ENCODE results near the gene UBE2H. TPM values are rescaled to one million over a fixed set of nuclear protein-coding genes. Genes with fewer than 3 reads are reported as not detected.

Gene UBE2H
- total and polyA plus RNA-seq, 2 donors (not counting 1 experiment from before 2014, with no cell fraction given) = 23.3 to 54.1 TPM

- peaks cover 4% of the 10 kb centered on the region for H3K27me3 Mint-ChIP-seq
- peak; percentile 52 for DNase-seq
- Histone ChIP-seq H3K27ac (ENCODE audit: low read length in 2 of 2) (no peak overlapping the region), H3K27me3 (replicated peaks in 1 of 4; ENCODE audit: control extremely low read depth in 1 of 4, control insufficient read depth in 3 of 4, insufficient read depth in 4 of 4, low read length in 3 of 4) (no peaks in the 10 kb centered on the region), H4K20me1 (ENCODE audit: control insufficient read depth, insufficient read depth, low read length, poor library complexity, severe bottlenecking) (no peaks in the 10 kb centered on the region), H3K4me1 (ENCODE audit: control insufficient read depth in 2 of 2, insufficient read depth in 2 of 2, low read length in 2 of 2) (peaks cover 9 to 13% of the 10 kb centered on the region in 2 donors), H3K4me2 (replicated peaks; ENCODE audit: low read depth, low read length, poor library complexity, severe bottlenecking) (peak overlapping the region; percentile 40), H3K9me3 (ENCODE audit: control extremely low read depth in 1 of 3, control insufficient read depth in 2 of 3, insufficient read depth in 1 of 3, low read length in 2 of 3) (no peaks in the 10 kb centered on the region), H2AFZ (ENCODE audit: insufficient read depth, low read depth, low read length, poor library complexity, severe bottlenecking) (peak overlapping the region; percentile 46), H3K9ac (ENCODE audit: low read length) (no peak overlapping the region), H3K4me3 (ENCODE audit: control extremely low read depth in 1 of 5, extremely low read depth in 1 of 5, insufficient read depth in 1 of 5, low read depth in 2 of 5, low read length in 4 of 5) (no peak overlapping the region), H3K36me3 (replicated peaks in 1 of 2; ENCODE audit: control extremely low read depth in 1 of 2, control insufficient read depth in 1 of 2, extremely low read depth in 1 of 2, insufficient read depth in 2 of 2, low read length in 1 of 2) (no peaks in the 10 kb centered on the region), H3K79me2 (ENCODE audit: control insufficient read depth, insufficient read depth, low read length) (no peaks in the 10 kb centered on the region)
- CTCF ChIA-PET = interaction anchor here (0.6 kb wide), 1 partner anchor 17 kb away, joined by 3 read pairs; no protein-coding TSS in a partner anchor
- H3K4me1 Mint-ChIP-seq = peaks cover 9% of the 10 kb centered on the region
- H3K4me3 Mint-ChIP-seq = no peak overlapping the region
- POLR2A ChIA-PET = no interaction called here
- H3K9me3 Mint-ChIP-seq (ENCODE audit: insufficient read depth) = no peaks in the 10 kb centered on the region
- intact Hi-C loops (cut with micrococcal nuclease) = no loop called here
- TF ChIP-seq CTCF (IDR thresholded peaks at IDR 0.05) = no peak
- no peak for TF ChIP-seq EZH2 (IDR thresholded peaks at IDR 0.05; ENCODE audit: borderline replicate concordance, insufficient read depth, low read depth, low read length, poor library complexity, severe bottlenecking)
- ATAC-seq (ENCODE audit: low read depth) = peak; percentile 28
- no peak overlapping the region for H3K27ac Mint-ChIP-seq
- 41% methylated on average over 8 of the region's 8 CpGs for whole genome bisulfite sequencing (ENCODE audit: insufficient coverage)
Observed at GRCh38 chr7:129990403-129991192, 37.8 kb upstream of the UBE2H start.

- no peak overlapping the region for H3K27ac ChIP-seq (ENCODE audit: low read length in 2 of 2)
- Mint-ChIP-seq H3K27ac (no peak overlapping the region), H3K27me3 (peaks cover 4% of the 10 kb centered on the region), H3K9me3 (ENCODE audit: insufficient read depth) (no peaks in the 10 kb centered on the region), H3K4me1 (peaks cover 9% of the 10 kb centered on the region), H3K4me3 (no peak overlapping the region)
- DNase-seq (no peak), ATAC-seq (ENCODE audit: low read depth) (no peak)
- peaks cover 9 to 13% of the 10 kb centered on the region in 2 donors for H3K4me1 ChIP-seq (ENCODE audit: control insufficient read depth in 2 of 2, insufficient read depth in 2 of 2, low read length in 2 of 2)
- no peaks in the 10 kb centered on the region for H3K36me3 ChIP-seq (replicated peaks in 1 of 2; ENCODE audit: control extremely low read depth in 1 of 2, control insufficient read depth in 1 of 2, extremely low read depth in 1 of 2, insufficient read depth in 2 of 2, low read length in 1 of 2)
- intact Hi-C loops (cut with micrococcal nuclease) = no loop called here
- TF ChIP-seq EZH2 (IDR thresholded peaks at IDR 0.05; ENCODE audit: borderline replicate concordance, insufficient read depth, low read depth, low read length, poor library complexity, severe bottlenecking) = no peak
- TF ChIP-seq CTCF (IDR thresholded peaks at IDR 0.05) = no peak
- H3K79me2 ChIP-seq (ENCODE audit: control insufficient read depth, insufficient read depth, low read length) = no peaks in the 10 kb centered on the region
- peak overlapping the region; percentile 38 for H2AFZ ChIP-seq (ENCODE audit: insufficient read depth, low read depth, low read length, poor library complexity, severe bottlenecking)
- CTCF ChIA-PET = no interaction called here
- no CpG with 5 or more reads among the region's 4 CpGs for WGBS (ENCODE audit: insufficient coverage)
- no peak overlapping the region for H3K9ac ChIP-seq (ENCODE audit: low read length)
- H3K4me2 ChIP-seq (replicated peaks; ENCODE audit: low read depth, low read length, poor library complexity, severe bottlenecking) = no peak overlapping the region
- H3K27me3 ChIP-seq (replicated peaks in 1 of 4; ENCODE audit: control extremely low read depth in 1 of 4, control insufficient read depth in 3 of 4, insufficient read depth in 4 of 4, low read length in 3 of 4) = no peaks in the 10 kb centered on the region
- no peak overlapping the region for H3K4me3 ChIP-seq (ENCODE audit: control extremely low read depth in 1 of 5, extremely low read depth in 1 of 5, insufficient read depth in 1 of 5, low read depth in 2 of 5, low read length in 4 of 5)
- H3K9me3 ChIP-seq (ENCODE audit: control extremely low read depth in 1 of 3, control insufficient read depth in 2 of 3, insufficient read depth in 1 of 3, low read length in 2 of 3) = no peaks in the 10 kb centered on the region
- no peaks in the 10 kb centered on the region for H4K20me1 ChIP-seq (ENCODE audit: control insufficient read depth, insufficient read depth, low read length, poor library complexity, severe bottlenecking)
- POLR2A ChIA-PET = no interaction called here
Observed at GRCh38 chr7:129989466-129989865, 36.7 kb upstream of the UBE2H start.
